GM18511 (cell line): ENCODE measurements around the gene FAM9B.
"Not testable (repeated sequence)": the region's sequence is repeated elsewhere in the genome, so short reads cannot be mapped to it uniquely, and the experiment has no call there.

ENCODE experiments used
- ATAC-seq: cut with Tn5 transposase; IDR thresholded peaks from one replicate; pipeline ENCODE4 v1.9.1; 2021; ENCODE audit warnings: mild to moderate bottlenecking, moderate library complexity; ENCODE audit not compliant: unreplicated experiment

The FAM9B gene

GRCh38 chrX:9033989-9034388, at the start of gene FAM9B:
Gene FAM9B (minus strand): TSS chrX:9034127. CDS start chrX:9032986, 1,141 bp downstream.
- ATAC-seq, result no peak

- ATAC-seq, result no peak
Observed at GRCh38 chrX:9081271-9081670, 47.3 kb upstream of the FAM9B start.

GRCh38 chrX:9074326-9074725, 40.4 kb upstream of the FAM9B start:
- no peak for ATAC-seq

DNA sequence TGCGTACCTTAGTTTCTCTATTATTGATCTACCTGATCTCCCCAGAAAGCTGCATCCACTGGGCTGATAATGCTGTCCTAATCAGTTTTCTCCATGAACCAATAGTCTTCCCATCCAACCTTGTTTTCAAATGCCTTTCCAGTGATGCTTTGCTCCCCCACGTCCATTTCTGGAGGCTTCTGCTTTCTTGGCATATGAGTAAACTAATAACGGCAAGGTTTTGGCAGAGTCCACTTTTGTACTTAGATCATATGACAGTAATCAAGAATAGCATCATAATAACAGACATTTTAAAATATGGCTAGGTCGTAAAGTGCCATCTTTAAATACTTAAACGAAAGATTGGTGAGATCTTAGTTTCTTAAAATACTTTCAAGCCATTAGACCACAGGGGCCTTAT, 38.4 kb upstream of the FAM9B start:
- no peak for ATAC-seq

DNA sequence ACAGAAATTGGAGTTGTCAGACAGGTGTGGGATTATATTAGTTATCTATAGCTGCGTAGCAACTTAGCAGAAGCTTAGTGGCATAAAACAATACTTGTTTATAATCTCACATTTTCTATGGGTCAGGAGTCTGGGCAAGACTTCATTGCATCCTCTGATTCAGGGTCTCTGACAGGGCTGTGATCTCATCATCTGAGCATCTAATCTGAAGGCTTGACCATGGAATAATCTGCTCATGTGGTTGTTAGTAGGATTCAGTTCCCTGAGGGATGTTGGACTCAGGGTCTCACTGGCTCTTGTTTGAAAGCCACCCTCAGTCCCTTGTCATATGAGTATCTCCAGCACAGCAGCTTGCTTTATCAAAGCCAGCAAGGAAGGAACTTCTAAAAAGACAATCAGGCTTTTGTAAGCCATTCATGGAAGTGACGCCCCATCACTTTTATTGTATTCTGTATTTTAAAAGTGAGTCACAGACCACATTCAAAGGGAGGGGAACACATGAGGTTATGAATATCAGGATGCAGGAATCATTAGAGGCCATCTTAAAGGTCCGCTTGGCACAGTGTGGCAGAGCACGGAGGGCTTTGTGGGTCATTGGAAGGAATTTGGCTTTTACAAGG, 37.2 kb upstream of the FAM9B start:
- no peak for ATAC-seq

GRCh38 chrX:9069573-9069972, 35.6 kb upstream of the FAM9B start:
- ATAC-seq, result no peak

DNA sequence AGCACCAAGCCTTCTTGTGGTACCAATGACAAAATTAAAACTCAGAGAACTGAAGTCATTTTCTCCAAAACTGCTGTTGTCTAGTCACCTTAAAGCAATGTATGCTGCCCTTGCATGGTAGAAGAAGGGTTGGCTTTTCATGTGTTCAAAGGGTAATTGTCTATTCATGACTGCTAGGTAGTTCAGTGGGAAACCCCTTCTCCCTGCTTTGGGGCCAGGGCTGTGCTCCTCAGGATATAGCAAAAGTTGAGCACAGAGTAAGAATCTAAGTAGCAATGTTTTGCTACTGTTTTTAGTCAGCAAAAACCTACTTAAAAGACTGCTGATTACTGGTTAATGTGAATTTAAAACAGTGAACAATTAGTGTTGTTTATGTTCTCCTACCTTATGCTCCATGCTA, 30.8 kb upstream of the FAM9B start:
- no peak for ATAC-seq

DNA sequence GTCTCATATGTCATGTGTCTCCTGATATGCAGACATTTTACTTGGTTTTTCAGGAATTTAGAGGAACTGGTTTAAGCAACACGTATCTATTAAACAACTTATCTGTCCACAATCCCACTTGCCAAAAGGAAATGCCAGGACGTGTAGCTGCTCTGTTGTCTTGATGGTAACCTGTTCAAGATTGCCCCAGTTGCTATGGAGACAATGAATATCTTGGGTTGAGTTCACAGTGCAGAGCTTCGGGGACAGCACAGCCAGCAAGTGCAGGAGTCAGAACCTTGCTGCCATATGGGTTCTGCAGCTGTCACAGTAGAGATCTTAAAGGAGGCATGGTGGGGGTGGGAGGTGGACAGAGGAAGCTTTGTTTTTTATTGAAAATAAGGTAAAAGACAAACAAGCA, 28.7 kb upstream of the FAM9B start:
- no peak for ATAC-seq

- no peak for ATAC-seq
Observed at GRCh38 chrX:9055354-9055753, 21.4 kb upstream of the FAM9B start.

- no peak for ATAC-seq
Observed at GRCh38 chrX:9052081-9052480, 18.2 kb upstream of the FAM9B start.

- ATAC-seq, result no peak
Observed at GRCh38 chrX:9050331-9050730, 16.4 kb upstream of the FAM9B start.

- no peak for ATAC-seq
Observed at GRCh38 chrX:9048801-9049200, 14.9 kb upstream of the FAM9B start.

DNA sequence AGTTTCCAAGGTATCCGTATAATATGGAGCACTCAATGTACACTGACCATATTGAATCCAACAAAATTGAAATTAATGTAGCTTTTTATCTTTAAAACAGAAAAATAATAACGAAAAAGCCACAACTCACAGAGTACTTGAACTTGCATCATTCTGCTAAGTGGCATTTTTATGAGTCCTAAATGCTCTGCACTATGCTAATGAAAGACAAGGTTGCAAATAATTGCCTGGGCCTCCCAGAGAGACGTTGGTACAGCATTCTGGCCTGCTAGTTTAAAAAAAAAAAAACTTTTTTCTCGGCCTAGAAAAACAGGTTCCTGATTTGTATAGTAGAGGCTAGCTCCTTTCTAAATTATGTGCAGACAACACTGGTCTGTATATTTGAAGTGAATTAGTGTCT, 4.3 kb upstream of the FAM9B start:
- ATAC-seq, result no peak

GRCh38 chrX:9037296-9037695, 3.4 kb upstream of the FAM9B start:
- ATAC-seq, result no peak

DNA sequence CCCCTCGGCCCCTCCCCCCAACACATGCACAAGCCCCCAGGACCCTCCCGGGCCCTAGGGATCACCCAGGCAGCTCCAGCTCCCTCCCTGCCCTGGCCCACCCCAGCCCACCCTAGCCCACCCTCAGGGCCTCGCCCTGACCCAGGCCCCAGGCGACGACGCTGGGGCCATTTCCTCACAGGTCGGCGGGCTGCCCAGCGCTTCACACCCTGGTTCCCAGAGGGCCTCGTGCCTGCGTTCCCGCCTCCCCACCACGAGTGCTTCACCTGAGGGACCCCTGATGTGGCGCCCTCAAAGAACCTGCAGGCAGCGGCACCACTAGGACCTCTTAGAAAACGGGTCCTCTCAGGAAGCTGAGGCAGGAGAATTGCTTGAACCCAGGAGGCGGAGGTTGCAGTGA, 341 bp downstream of the FAM9B start:
- no peak for ATAC-seq

DNA sequence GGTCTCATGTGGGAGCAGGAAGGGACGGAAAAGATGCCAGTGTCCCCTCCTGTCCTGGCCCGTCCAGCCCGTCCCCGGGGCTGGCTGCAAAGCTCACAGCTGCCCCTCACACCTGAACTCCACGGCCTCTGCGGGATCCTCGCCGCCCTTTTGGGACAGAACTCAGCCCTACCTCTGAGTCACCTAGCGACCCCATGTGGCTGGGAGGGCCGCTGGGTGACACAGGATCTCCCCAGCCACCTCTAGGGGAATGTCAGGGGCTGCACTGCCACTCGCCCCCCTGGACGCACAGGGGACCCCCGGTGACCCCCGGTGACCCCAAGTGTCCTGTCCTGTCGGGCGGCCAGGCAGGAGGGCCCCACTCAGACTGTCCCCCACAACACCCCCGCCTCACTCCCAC, 748 bp downstream of the FAM9B start:
- no peak for ATAC-seq

- ATAC-seq, result no peak
Observed at GRCh38 chrX:9023293-9023692, 10.6 kb downstream of the FAM9B start.

GRCh38 chrX:9019151-9019550, 14.8 kb downstream of the FAM9B start:
- no peak for ATAC-seq

- ATAC-seq, result not testable (repeated sequence)
Observed at GRCh38 chrX:9018332-9018731, 15.6 kb downstream of the FAM9B start.

DNA sequence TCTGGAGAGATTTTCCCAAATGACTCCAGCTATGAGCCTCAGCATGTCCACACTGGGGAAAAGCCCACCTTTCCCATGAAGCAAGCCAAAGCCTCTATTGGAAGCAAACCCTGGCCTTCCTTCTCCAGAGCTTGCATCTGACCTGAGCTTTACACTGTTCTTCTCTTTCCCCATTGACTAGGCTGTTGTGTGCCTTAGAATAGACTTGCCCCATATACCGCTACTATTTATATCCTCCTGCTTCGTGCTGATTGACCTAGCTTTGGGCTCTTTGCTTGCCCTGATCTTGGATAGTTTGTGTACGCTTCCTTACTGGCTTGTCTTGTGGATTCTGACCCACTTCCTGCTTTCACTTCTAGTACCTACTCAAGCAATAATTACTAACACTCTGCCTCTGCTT, 30.9 kb downstream of the FAM9B start:
- no peak for ATAC-seq

DNA sequence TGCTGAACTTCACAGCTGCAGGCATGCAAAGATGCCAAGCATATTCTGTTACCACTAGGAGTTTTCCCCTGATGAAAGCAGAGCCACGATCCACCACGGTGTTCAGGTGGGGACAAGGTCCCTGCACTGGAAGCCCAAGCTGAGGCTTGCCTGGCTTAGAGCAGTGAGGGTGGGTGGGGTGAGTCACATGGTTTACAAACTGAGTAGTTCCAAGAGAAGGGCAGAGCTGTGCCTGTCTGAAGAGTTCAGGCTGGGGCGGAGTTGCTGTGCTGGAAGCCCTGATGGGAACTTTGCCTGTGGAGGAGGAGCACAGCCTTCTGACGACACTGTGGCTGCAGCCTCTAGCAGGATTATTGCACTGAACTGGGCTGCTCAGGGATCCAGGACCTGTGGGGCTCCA, 45.5 kb downstream of the FAM9B start:
- no peak for ATAC-seq

DNA sequence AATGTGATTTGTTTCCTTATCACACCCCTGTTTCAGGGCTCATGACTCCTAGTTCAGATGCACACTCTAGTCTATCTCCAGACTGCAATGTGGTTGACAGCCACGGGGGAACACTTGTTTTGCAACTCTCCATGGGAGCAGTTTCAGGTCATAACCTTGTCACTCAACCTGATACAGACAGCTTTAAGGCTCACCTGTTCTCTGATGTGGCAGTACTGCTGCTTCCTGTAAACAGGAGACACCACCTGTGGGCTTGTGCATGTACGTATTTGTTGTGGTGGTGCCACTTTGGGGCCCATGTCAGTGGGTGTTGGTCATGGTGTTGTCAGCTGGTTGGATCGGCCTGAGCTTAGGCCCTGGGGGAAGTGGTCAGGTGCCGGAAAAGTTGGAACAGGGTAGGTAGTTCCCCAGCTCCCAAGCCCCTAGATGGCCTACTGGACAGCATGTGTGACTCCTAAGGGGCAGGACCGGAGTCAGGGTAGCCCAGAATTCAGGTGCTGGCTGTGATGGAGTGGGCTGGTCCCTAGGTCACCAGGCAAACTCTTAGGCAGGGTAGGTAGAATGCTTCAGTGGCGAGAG, 46.2 kb downstream of the FAM9B start:
- no peak for ATAC-seq

DNA sequence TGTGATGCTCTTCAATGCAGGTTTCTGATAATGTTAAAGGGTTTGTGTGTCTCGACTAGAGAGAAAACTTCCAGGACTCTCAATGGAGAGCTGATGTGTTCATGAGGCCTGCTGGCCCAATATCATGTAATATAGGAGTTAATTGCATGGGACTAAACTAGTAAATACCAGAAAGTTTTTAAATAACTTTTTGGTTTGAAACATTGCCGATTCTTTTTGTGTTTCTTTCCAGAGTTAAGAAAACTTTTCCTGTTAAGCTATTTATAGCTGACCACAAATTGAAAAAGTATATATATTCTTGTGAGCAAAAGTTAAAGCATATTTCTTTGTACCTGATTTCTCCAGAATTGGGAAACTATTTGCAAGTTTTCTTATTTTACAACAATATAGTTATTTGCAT, 49.7 kb downstream of the FAM9B start:
- no peak for ATAC-seq
